AG04450 (cell line): ENCODE results near the gene ZNF783. TPM values are rescaled to one million over a fixed set of nuclear protein-coding genes. Genes with fewer than 3 reads are reported as not detected.

Experiments used
- CTCF ChIA-PET: fragments of 300-600, 350-600 bp; formaldehyde crosslinking; extraction: SDS; loops from one replicate; lab custom pipeline; 2022; ENCODE audit warnings: antibody characterized with exemption, inconsistent platforms; lab: Charles Lee
- POLR2A ChIA-PET: fragments of 350-600 bp; formaldehyde crosslinking; extraction: SDS; loops from one replicate; lab custom pipeline; 2021; ENCODE audit warnings: antibody characterized with exemption, inconsistent platforms; lab: Yijun Ruan, JAX
- DNase-seq: peaks from one replicate; pipeline ENCODE4 v3.0.0-alpha.2; 2011; ENCODE audit warnings: low read depth, low spot score
- H3K27ac ChIP-seq: one replicate; pipeline ENCODE4 v1.5.1; 2012; ENCODE audit warnings: low read depth, low read length, control low read depth
- H3K27me3 ChIP-seq: one replicate; pipeline ENCODE4 v1.6.0; 2012; ENCODE audit warnings: low read length; ENCODE audit not compliant: control insufficient read depth, insufficient read depth
- H3K4me3 ChIP-seq: 2 replicates; pipeline ENCODE4 v1.5.1; 2011; ENCODE audit warnings: mild to moderate bottlenecking, low read depth, low read length, control low read depth
- H3K9me3 ChIP-seq: 2 replicates; pipeline ENCODE4 v1.5.1; 2012; ENCODE audit warnings: low read length; ENCODE audit not compliant: control insufficient read depth, insufficient read depth
- polyA plus RNA-seq: library from polyadenylated mRNA; depleted of rRNA; stranded (reverse); fragments of >200 nt; gene quantifications from 2 replicates; pipeline ENCODE4 v1.2.3, GENCODE V29; 2011
- TF ChIP-seq, protein P1 (sequence below): IDR thresholded peaks from 2 replicates; pipeline ENCODE4 v1.5.1; 2011; ENCODE audit warnings: low read depth, low read length, control low read depth, inconsistent platforms

Gene ZNF783
- polyA plus RNA-seq, 1 experiment = 5.2 TPM

DNA sequence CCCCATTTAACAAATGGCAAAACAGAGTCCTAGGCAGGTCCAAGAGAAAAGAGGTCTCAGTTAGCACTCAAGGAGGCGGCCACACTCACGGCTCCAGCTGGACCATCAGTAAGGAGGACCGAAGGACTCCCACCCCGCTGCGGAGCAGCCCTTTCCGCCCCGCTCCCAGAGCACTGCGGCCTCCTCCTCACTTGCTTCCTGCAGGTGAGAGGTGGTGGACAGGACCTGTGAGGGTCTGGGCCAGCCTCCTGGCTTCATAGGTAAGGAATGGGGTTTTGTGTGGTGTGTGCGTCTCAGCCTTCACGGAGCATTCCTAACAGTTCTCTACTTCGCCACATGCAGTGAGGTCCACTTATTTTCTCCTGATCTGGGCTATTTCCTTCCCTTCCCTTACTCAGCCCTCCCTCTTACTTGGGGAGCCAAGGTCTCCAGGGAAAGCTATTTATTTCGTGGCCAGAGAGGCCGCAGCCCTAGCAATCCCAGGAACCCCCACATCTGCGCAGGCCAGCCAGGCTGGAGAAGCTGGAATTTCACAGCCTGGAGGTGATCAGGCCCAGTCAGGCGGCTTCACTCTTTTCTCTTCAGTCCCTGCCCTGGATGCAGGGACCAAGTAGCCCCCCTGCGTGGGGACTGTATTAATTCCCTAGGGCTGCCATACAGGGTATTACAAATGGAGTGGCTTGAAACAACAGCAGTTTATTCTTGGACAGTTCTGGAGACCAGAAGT is 45.9 kb downstream of the ZNF783 start:
- H3K4me3 ChIP-seq = no peak overlapping the region
- CTCF ChIA-PET = no interaction called here

DNA sequence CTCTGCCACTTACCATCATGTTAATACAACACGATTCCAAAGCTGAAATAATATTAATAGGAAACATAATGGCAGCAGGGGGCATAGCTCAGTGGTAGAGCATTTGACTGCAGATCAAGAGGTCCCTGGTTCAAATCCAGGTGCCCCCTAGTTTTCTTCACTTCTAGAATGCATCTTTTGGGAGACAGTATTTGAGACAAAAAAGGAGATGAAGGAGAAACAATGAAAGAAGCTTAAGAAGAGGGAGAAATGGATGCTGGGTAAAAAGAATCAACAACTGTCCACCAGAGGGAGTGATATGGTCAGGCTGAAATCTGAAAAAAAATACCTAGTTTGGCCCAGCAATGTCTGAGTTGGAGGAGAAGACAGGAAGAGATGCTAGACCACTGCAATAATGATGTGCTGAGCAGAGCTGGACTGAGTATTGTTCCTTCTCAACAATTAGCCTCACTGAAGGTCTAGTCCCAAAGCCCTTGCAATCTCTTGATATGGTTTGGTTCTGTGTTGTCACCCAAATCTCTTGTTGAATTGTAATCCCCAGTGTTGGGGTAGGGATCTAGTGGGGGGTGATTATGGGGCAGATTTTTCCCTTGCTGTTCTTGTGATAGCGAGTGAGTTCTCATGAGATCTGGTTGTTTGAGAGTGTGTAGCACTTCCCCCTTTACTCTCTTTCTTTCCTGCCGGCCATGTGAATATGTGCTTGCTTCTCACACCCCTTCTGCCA is 48.3 kb downstream of the ZNF783 start:
- H3K27ac ChIP-seq = no peak overlapping the region
- no peaks in the 10 kb centered on the region for H3K27me3 ChIP-seq
- DNase-seq = peak; percentile 50
- POLR2A ChIA-PET = interaction anchor here (0.9 kb wide), 1 partner anchor 150 kb away, joined by 3 read pairs; no protein-coding TSS in a partner anchor
- CTCF ChIA-PET = interaction anchor here (0.6 to 2.8 kb wide), 32 partner anchors 10 to 1354 kb away, joined by 3 to 34 read pairs (median 4); partner anchors contain the start of gene ZNF282
- H3K9me3 ChIP-seq = no peaks in the 10 kb centered on the region; the same call in 1 of the 2 replicates
- no peak overlapping the region for H3K4me3 ChIP-seq
- TF ChIP-seq, protein P1, sequence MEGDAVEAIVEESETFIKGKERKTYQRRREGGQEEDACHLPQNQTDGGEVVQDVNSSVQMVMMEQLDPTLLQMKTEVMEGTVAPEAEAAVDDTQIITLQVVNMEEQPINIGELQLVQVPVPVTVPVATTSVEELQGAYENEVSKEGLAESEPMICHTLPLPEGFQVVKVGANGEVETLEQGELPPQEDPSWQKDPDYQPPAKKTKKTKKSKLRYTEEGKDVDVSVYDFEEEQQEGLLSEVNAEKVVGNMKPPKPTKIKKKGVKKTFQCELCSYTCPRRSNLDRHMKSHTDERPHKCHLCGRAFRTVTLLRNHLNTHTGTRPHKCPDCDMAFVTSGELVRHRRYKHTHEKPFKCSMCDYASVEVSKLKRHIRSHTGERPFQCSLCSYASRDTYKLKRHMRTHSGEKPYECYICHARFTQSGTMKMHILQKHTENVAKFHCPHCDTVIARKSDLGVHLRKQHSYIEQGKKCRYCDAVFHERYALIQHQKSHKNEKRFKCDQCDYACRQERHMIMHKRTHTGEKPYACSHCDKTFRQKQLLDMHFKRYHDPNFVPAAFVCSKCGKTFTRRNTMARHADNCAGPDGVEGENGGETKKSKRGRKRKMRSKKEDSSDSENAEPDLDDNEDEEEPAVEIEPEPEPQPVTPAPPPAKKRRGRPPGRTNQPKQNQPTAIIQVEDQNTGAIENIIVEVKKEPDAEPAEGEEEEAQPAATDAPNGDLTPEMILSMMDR = peak; percentile 76

More for the DNA sequence above, 45.9 kb downstream of the ZNF783 start:
- no peak overlapping the region for H3K27ac ChIP-seq
- H3K9me3 ChIP-seq = no peaks in the 10 kb centered on the region
- no peak for DNase-seq
- TF ChIP-seq, protein P1 = no peak
- POLR2A ChIA-PET = no interaction called here
- no peaks in the 10 kb centered on the region for H3K27me3 ChIP-seq

DNA sequence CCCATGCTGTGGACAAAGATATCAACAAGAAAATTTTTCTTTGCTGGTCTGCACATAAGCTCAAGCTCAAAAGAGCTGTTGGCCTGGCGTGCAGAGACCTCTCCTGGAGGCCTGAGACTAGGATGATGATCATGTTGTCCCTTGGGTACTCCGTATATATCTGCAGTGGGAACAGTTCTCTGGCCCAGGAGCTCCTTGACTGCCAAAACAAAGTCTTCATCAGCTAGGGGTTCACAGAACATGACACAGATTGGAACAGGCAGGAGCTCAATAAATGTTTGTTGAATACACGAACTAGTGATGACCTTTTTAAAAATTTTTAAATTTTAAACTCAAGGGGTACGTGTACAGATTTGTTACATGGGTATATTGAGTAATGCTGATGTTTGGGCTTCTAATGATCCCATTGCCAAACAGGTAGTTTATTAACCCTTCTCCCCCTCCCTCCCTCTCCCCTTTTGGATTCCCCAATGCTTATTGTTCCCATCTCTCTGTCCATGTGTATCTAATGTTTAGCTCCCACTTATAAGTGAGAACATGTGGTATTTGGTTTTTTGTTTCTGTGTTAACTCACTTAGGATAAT is 49.1 kb downstream of the ZNF783 start:
- POLR2A ChIA-PET = no interaction called here
- H3K4me3 ChIP-seq = no peak overlapping the region

DNA sequence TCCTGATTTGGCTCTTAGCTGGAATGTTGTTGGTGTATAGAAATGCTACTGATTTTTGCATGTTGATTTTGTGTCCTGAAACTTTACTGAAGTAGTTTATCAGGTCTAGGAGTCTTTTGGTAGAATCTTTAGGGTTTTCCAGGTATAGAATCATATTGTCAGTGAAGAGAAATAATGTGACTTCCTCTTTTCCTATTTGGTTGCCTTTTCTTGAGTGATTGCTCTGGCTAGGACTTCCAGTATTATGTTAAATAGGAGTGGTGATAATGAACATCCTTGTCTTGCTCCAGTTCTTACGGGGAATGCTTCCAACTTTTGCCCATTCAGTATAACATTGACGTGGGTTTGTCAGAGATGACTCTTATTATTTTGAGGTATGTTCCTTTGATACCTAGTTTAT is 52.0 kb downstream of the ZNF783 start:
- ChIA-PET CTCF (no interaction called here), POLR2A (no interaction called here)
- H3K9me3 ChIP-seq = no peaks in the 10 kb centered on the region; the same call in 1 of the 2 replicates
- no peak overlapping the region for H3K4me3 ChIP-seq
- H3K27ac ChIP-seq = no peak overlapping the region
- TF ChIP-seq, protein P1 = no peak
- no peak for DNase-seq
- H3K27me3 ChIP-seq = peaks cover 3% of the 10 kb centered on the region

More for the DNA sequence above, 49.1 kb downstream of the ZNF783 start:
- Histone ChIP-seq H3K27me3 (no peaks in the 10 kb centered on the region), H3K27ac (no peak overlapping the region), H3K9me3 (no peaks in the 10 kb centered on the region; the same call in 1 of the 2 replicates)
- CTCF ChIA-PET = interaction anchor here (0.6 to 2.8 kb wide), 17 partner anchors 9 to 1355 kb away, joined by 3 to 34 read pairs (median 5); no protein-coding TSS in a partner anchor
- no peak for DNase-seq
- TF ChIP-seq, protein P1 = no peak
